ENCODE measurements around the gene COL5A1. TPM values are rescaled to one million over a fixed set of nuclear protein-coding genes. Genes with fewer than 3 reads are reported as not detected.

The COL5A1 gene
- total and polyA plus RNA-seq, 2 donors from 2014 or later: 2.4 to 23.8 TPM

GRCh38 chr9:134891713-134892112, 250.1 kb downstream of the COL5A1 start:
- Histone ChIP-seq H3K36me3 (ENCODE audit: control insufficient read depth in 2 of 3, insufficient read depth in 3 of 3, low read length in 3 of 3) (no peaks in the 10 kb centered on the region), H3K27ac (ENCODE audit: low read depth in 2 of 2, low read length in 2 of 2) (no peak overlapping the region), H3K4me3 (ENCODE audit: low read length in 3 of 3) (no peak overlapping the region), H3K9me3 (ENCODE audit: control insufficient read depth in 2 of 3, insufficient read depth in 1 of 3, low read length in 3 of 3) (no peaks in the 10 kb centered on the region), H3K4me1 (ENCODE audit: control insufficient read depth in 2 of 3, insufficient read depth in 2 of 3, low read depth in 1 of 3, low read length in 3 of 3) (no peaks in the 10 kb centered on the region), H3K27me3 (ENCODE audit: control insufficient read depth, insufficient read depth, low read length) (no peaks in the 10 kb centered on the region), H3K9ac (ENCODE audit: low read length in 3 of 3) (no peak overlapping the region)
- FAIRE-seq: no peak
- intact Hi-C loops (cut with DNase I): no loop called here
- no peak for TF ChIP-seq CTCF (IDR thresholded peaks at IDR 0.05; ENCODE audit: borderline replicate concordance, extremely low read depth, insufficient read depth)
- peak in 2 of 5 donors; percentile 6 to 14 for DNase-seq

- Histone ChIP-seq H3K36me3 (ENCODE audit: control insufficient read depth in 2 of 3, insufficient read depth in 3 of 3, low read length in 3 of 3) (no peaks in the 10 kb centered on the region), H3K4me1 (ENCODE audit: control insufficient read depth in 2 of 3, insufficient read depth in 2 of 3, low read depth in 1 of 3, low read length in 3 of 3) (no peaks in the 10 kb centered on the region), H3K9ac (ENCODE audit: low read length in 3 of 3) (no peak overlapping the region), H3K27me3 (ENCODE audit: control insufficient read depth, insufficient read depth, low read length) (no peaks in the 10 kb centered on the region), H3K9me3 (ENCODE audit: control insufficient read depth in 2 of 3, insufficient read depth in 1 of 3, low read length in 3 of 3) (no peaks in the 10 kb centered on the region), H3K4me3 (ENCODE audit: low read length in 3 of 3) (no peak overlapping the region), H3K27ac (ENCODE audit: low read depth in 2 of 2, low read length in 2 of 2) (no peak overlapping the region)
- TF ChIP-seq CTCF (IDR thresholded peaks at IDR 0.05; ENCODE audit: borderline replicate concordance, extremely low read depth, insufficient read depth): no peak
- FAIRE-seq (no peak), DNase-seq (peak in 2 of 5 donors; percentile 1 to 23)
- intact Hi-C loops (cut with DNase I): no loop called here
Observed at GRCh38 chr9:134892221-134892620, 250.6 kb downstream of the COL5A1 start.

- no peak overlapping the region for H3K27ac ChIP-seq (ENCODE audit: low read depth in 2 of 2, low read length in 2 of 2)
- no peaks in the 10 kb centered on the region for H3K4me1 ChIP-seq (ENCODE audit: control insufficient read depth in 2 of 3, insufficient read depth in 2 of 3, low read depth in 1 of 3, low read length in 3 of 3)
- no peaks in the 10 kb centered on the region for H3K36me3 ChIP-seq (ENCODE audit: control insufficient read depth in 2 of 3, insufficient read depth in 3 of 3, low read length in 3 of 3)
- no peak overlapping the region for H3K4me3 ChIP-seq (ENCODE audit: low read length in 3 of 3)
- DNase-seq: peak in 1 of 5 donors; percentile 2
- no peak overlapping the region for H3K9ac ChIP-seq (ENCODE audit: low read length in 3 of 3)
- no peak for TF ChIP-seq CTCF (IDR thresholded peaks at IDR 0.05; ENCODE audit: borderline replicate concordance, extremely low read depth, insufficient read depth)
- no peaks in the 10 kb centered on the region for H3K27me3 ChIP-seq (ENCODE audit: control insufficient read depth, insufficient read depth, low read length)
- no peaks in the 10 kb centered on the region for H3K9me3 ChIP-seq (ENCODE audit: control insufficient read depth in 2 of 3, insufficient read depth in 1 of 3, low read length in 3 of 3)
- intact Hi-C loops (cut with DNase I): no loop called here
- FAIRE-seq: no peak
Observed at GRCh38 chr9:134892820-134893420, 251.3 kb downstream of the COL5A1 start.

Small RNA genes lying within 50 kb of the gene (microRNA-seq; reads per million reads assigned to microRNA genes)
- not detected for gene MIR3689A
- not detected for gene MIR3689B
- gene MIR3689C: not detected
- not detected for gene MIR3689D1
- gene MIR3689D2: not detected
- not detected for gene MIR3689E
- gene MIR3689F: not detected

Other genes with a start within 250 kb of the COL5A1 start
- 3.6 TPM for gene FCN2, start 239.0 kb downstream of the COL5A1 start, total RNA-seq
- 2.8 TPM for gene FCN2, start 239.0 kb downstream of the COL5A1 start, polyA plus RNA-seq (ENCODE audit: insufficient read depth, low read depth, low replicate concordance)